Lower lobe of right lung (tissue), 2 donors: ENCODE data around the gene WDFY3. TPM values are rescaled to one million over a fixed set of nuclear protein-coding genes. Genes with fewer than 3 reads are reported as not detected.

ENCODE experiments used
- ATAC-seq, 2 donors: fragments of 200-7000 bp; cut with Tn5 transposase; one replicate each; pipeline ENCODE4 v1.9.1; 2020 to 2022; ENCODE audit warnings: mild to moderate bottlenecking in 2 of 2, moderate library complexity in 2 of 2
- DNase-seq: peaks from one replicate; pipeline ENCODE4 v3.0.0-alpha.2; 2020
- H3K27ac ChIP-seq: fragments of 200-600 bp; one replicate; pipeline ENCODE4 v1.8.0; 2022
- H3K27me3 ChIP-seq: fragments of 200-600 bp; one replicate; pipeline ENCODE4 v1.8.0; 2022; ENCODE audit warnings: low read depth
- H3K36me3 ChIP-seq: fragments of 200-600 bp; one replicate; pipeline ENCODE4 v1.8.0; 2022; ENCODE audit warnings: mild to moderate bottlenecking
- H3K4me1 ChIP-seq: fragments of 200-600 bp; one replicate; pipeline ENCODE4 v1.8.0; 2022
- H3K4me3 ChIP-seq: fragments of 200-600 bp; one replicate; pipeline ENCODE4 v1.8.0; 2022; ENCODE audit warnings: mild to moderate bottlenecking
- H3K9me3 ChIP-seq: fragments of 200-600 bp; one replicate; pipeline ENCODE4 v1.8.0; 2022
- intact Hi-C: fragments of 100-400 bp; cut with DNase I; formaldehyde crosslinking; loops from one replicate; pipeline ENCODE4 v1.11.0; 2022
- long read RNA-seq: library from polyadenylated mRNA; unstranded; transcript quantifications from one replicate; pipeline ENCODE4 v2.0.0, GENCODE V29; 2021
- total RNA-seq: library from RNA; stranded (reverse); fragmentation: NEBNext Ultra II Directional; extraction: Animal tissue kit (Norgen Biotek cat#: 25700); gene quantifications from one replicate; pipeline ENCODE4 v1.2.1, GENCODE V29; 2021
- TF ChIP-seq, protein P1 (sequence below): fragments of 200-600 bp; IDR thresholded peaks from one replicate; pipeline ENCODE4 v1.8.0; 2022; ENCODE audit warnings: antibody characterized with exemption, mild to moderate bottlenecking
- donor health status: DM: no; HTN: yes; CAD: no; lungs with severe emphysema.

Gene WDFY3, protein sequence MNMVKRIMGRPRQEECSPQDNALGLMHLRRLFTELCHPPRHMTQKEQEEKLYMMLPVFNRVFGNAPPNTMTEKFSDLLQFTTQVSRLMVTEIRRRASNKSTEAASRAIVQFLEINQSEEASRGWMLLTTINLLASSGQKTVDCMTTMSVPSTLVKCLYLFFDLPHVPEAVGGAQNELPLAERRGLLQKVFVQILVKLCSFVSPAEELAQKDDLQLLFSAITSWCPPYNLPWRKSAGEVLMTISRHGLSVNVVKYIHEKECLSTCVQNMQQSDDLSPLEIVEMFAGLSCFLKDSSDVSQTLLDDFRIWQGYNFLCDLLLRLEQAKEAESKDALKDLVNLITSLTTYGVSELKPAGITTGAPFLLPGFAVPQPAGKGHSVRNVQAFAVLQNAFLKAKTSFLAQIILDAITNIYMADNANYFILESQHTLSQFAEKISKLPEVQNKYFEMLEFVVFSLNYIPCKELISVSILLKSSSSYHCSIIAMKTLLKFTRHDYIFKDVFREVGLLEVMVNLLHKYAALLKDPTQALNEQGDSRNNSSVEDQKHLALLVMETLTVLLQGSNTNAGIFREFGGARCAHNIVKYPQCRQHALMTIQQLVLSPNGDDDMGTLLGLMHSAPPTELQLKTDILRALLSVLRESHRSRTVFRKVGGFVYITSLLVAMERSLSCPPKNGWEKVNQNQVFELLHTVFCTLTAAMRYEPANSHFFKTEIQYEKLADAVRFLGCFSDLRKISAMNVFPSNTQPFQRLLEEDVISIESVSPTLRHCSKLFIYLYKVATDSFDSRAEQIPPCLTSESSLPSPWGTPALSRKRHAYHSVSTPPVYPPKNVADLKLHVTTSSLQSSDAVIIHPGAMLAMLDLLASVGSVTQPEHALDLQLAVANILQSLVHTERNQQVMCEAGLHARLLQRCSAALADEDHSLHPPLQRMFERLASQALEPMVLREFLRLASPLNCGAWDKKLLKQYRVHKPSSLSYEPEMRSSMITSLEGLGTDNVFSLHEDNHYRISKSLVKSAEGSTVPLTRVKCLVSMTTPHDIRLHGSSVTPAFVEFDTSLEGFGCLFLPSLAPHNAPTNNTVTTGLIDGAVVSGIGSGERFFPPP (N-terminal part only)
- total RNA-seq, result 125 TPM
- long read RNA-seq, partial matches to known transcripts, result 8 of 26 reads
- long read RNA-seq, other reads (novel, unspliced or antisense), result 17 of 26 reads

DNA sequence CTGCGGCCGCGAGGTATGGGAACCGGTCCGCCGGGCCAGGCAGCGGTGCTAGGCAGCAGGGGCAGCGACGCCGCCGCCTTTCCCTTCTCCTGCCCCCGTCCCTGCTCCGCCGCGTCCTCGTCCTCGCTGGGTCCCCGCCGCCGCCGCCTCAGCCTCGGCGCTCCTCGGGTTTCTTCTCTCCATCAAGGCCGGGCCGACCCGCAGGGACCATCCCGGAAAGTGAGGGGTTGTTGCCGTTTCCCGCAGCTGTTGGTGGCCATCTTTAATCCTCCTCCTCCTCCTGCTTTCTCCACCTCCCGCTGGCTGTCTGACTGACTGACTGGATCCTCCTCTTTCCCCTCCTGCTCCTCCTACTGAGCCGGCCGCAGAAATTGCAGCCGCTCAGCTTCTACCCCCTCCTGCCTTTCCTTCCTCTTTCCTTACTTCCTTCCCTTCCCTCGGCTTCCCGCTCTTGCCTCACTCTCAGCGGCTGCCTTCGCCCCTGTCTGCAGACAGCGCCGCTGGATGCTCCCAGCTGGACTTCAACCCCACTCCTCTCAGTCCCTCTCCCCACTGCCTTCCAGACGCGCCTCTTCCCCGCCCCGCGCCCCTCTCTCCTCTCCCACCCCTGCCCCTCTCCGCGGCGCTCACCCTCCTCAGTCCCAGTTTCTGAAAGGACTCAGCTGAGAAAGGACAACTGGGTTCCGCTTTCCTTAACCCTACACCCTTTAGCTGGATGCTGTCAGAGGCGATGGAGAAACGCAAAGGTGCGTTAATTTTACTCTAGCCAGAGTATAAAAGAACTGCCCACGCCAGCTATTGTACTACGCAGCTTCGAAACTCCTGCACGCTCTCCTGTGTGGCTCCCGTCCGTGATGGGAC lies at the start of gene WDFY3:
Gene WDFY3, minus strand, starts transcription at position 309 of the 861 bp plus-strand sequence. CDS start 106,099 bp downstream, outside the sequence.
- peak; percentile 96 to 97 for ATAC-seq
- Histone ChIP-seq H3K9me3 (no peaks in the 10 kb centered on the region), H3K4me3 (peak within 1 kb of the TSS; percentile 84), H3K27me3 (no peaks in the 10 kb centered on the region), H3K27ac (peak within 1 kb of the TSS; percentile 89), H3K4me1 (peaks cover 27% of the 10 kb centered on the region), H3K36me3 (no peaks in the 10 kb centered on the region)
- DNase-seq, result peak; percentile 85
- intact Hi-C loops, result loop anchor here (5.0 kb wide), 1 partner anchor 214 kb away; no protein-coding TSS in a partner anchor
- TF ChIP-seq, protein P1, sequence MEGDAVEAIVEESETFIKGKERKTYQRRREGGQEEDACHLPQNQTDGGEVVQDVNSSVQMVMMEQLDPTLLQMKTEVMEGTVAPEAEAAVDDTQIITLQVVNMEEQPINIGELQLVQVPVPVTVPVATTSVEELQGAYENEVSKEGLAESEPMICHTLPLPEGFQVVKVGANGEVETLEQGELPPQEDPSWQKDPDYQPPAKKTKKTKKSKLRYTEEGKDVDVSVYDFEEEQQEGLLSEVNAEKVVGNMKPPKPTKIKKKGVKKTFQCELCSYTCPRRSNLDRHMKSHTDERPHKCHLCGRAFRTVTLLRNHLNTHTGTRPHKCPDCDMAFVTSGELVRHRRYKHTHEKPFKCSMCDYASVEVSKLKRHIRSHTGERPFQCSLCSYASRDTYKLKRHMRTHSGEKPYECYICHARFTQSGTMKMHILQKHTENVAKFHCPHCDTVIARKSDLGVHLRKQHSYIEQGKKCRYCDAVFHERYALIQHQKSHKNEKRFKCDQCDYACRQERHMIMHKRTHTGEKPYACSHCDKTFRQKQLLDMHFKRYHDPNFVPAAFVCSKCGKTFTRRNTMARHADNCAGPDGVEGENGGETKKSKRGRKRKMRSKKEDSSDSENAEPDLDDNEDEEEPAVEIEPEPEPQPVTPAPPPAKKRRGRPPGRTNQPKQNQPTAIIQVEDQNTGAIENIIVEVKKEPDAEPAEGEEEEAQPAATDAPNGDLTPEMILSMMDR, result peak; percentile 16

DNA sequence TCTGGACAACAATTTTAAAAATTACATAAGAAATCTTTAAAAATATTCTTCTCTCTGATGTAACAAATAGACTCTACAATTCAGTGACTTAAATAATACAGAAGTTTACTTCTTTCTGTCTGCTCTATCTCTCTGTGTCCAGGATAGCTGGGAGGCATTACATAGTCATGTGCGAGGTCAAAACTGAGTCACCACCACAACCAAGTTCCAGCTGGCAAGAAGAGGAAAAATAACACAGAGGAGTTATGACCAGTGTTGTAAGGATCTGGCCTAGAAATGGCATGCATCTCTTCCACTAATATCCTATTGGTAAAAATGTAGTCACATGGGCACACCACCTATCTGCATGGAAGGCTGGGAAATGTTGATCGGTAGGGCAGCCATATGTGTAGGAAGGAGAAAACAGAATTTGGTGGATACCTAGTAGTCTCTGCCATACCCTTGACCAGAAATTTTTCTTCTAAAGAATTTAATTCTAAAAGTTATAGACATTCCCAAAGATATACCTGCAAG lies 39.4 kb upstream of the WDFY3 start:
- intact Hi-C loops, result no loop called here
- Histone ChIP-seq H3K27ac (no peak overlapping the region), H3K27me3 (no peaks in the 10 kb centered on the region), H3K9me3 (no peaks in the 10 kb centered on the region), H3K4me3 (no peak overlapping the region), H3K4me1 (no peaks in the 10 kb centered on the region), H3K36me3 (no peaks in the 10 kb centered on the region)
- DNase-seq (no peak), ATAC-seq (no peak)
- TF ChIP-seq, protein P1, result no peak

DNA sequence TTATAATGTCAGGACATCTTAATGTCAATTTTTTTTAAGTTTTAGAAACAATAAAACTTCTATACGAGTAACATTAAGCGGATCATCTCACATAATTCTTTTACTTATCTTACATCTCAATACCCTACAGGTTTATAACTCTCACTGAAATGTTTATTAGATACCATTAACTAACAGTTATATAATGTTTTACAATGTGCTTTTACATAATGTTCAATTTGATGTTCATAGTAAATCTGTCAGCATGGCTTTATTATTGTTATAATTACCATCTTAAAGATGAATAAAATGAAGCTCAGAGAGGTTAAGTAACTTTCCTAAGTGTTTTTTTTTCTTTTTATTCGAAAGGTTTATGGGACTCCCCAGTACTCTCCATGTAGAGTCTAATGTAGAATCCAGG lies 33.9 kb upstream of the WDFY3 start:
- TF ChIP-seq, protein P1, result no peak
- Histone ChIP-seq H3K4me1 (no peaks in the 10 kb centered on the region), H3K36me3 (no peaks in the 10 kb centered on the region), H3K4me3 (no peak overlapping the region), H3K9me3 (no peaks in the 10 kb centered on the region), H3K27me3 (no peaks in the 10 kb centered on the region), H3K27ac (no peak overlapping the region)
- DNase-seq (no peak), ATAC-seq (no peak)
- intact Hi-C loops, result no loop called here

DNA sequence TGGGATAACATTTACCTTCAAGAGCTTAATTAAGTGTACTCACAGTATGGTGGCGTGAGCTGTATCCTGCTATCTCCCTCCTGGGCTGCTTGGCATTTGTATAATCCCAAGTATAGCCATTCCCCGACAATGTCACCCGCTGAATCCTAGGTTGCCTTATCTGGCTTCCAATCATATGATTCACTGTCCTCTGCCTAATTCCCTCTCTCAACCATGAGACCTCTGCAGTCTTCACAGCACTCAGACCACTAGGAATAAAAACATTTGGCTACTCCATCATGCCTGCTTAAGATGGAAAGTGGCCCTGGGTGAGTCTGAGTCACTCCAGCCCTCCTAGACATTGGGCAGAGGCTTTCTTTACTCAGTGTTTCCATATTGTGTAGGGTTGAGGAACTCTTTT lies 28.9 kb upstream of the WDFY3 start:
- no peak overlapping the region for H3K4me3 ChIP-seq
- TF ChIP-seq, protein P1, result no peak
- H3K27ac ChIP-seq, result no peak overlapping the region
- DNase-seq, result no peak
- no peaks in the 10 kb centered on the region for H3K9me3 ChIP-seq
- intact Hi-C loops, result no loop called here
- no peaks in the 10 kb centered on the region for H3K36me3 ChIP-seq
- ATAC-seq, result no peak
- no peaks in the 10 kb centered on the region for H3K27me3 ChIP-seq
- no peaks in the 10 kb centered on the region for H3K4me1 ChIP-seq
